Testis (tissue), 2 donors: Measurements from ENCODE around the gene ARHGEF16.

Experiments used
- POLR2A ChIP-seq: fragments of 450-650 bp; IDR thresholded peaks from one replicate; pipeline ENCODE4 v1.6.1; 2017; ENCODE audit warnings: antibody characterized with exemption, mild to moderate bottlenecking, moderate library complexity
- TF ChIP-seq, protein P1 (sequence below), 3 experiments: fragments of 450-650 bp in 2 of 3; fragments of 200-600 bp in 1 of 3; sonication (generic) in 1 of 3; IDR thresholded peaks; one replicate each; pipeline ENCODE4 v1.5.1; 2016 to 2019; ENCODE audit warnings: antibody characterized with exemption in 3 of 3, mild to moderate bottlenecking in 2 of 3, moderate library complexity in 1 of 3

DNA sequence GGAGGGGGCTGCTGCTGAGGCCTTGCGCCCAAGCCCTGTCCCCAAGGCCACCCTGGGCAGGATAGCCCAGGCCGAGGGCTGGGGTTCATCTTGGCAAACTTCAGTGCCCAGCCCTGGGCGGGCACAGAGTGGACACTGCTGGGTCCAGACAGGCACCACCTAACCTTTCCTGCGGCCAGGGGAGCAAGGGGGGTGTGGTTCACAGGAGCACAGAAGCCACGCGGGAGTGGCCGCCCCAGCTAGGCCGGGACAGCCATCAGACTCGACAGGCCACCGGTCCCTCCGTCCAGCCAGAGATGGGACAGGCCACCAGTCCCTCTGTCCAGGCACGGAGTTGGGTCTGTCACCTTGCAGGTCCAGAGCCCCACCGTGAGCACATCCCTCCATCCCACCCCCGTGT is 28.9 kb downstream of the ARHGEF16 start:
- TF ChIP-seq, protein P1, sequence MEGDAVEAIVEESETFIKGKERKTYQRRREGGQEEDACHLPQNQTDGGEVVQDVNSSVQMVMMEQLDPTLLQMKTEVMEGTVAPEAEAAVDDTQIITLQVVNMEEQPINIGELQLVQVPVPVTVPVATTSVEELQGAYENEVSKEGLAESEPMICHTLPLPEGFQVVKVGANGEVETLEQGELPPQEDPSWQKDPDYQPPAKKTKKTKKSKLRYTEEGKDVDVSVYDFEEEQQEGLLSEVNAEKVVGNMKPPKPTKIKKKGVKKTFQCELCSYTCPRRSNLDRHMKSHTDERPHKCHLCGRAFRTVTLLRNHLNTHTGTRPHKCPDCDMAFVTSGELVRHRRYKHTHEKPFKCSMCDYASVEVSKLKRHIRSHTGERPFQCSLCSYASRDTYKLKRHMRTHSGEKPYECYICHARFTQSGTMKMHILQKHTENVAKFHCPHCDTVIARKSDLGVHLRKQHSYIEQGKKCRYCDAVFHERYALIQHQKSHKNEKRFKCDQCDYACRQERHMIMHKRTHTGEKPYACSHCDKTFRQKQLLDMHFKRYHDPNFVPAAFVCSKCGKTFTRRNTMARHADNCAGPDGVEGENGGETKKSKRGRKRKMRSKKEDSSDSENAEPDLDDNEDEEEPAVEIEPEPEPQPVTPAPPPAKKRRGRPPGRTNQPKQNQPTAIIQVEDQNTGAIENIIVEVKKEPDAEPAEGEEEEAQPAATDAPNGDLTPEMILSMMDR (IDR thresholded peaks at IDR 0.05) = no peak
- TF ChIP-seq POLR2A = no peak
